ENCODE data around the gene RTN4R.
A peak's percentile ranks its signal among the peaks of the same experiment; 100 is the strongest.

RTN4R gene

GRCh38 chr22:20239676-20240446 is 28.3 kb downstream of the RTN4R start:
- DNase-seq = no peak

DNA sequence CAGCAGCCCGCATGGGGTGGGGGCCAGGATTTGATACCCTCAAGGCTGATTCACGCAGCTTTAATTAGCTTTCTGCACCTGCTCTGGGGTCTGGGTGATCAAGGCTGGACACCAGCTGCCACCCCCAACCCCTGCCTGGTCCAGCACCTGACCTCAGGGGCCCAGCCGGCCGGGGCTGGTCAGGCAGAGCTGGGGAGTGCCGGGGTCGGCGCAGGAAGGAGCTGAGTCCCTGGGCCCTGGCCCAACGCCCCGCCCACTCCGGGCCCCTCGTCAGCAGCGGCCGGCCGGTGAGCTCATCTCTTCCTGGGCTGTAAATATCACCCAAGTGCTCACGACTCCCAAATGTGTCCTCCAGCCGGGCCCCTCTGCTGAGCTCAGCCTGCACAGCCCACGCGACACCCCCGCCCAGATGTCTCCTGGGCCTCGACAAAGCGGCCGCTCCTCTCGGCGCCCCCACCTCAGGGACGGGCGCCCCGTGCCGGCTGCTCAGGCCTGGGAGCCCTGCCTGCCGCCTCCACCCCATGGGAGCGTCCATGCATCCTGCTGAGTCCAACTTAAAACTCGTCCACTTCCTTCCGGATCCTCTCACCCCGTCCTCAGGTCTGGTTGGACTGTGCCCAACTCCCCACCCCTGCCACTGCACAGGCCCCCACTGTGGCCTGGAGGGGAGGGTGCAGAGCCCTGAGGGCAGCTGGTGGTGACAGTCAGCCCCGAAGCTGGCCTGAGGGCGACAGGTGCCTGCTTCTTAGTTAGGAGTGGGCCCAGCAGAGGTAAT is 29.0 kb downstream of the RTN4R start:
- DNase-seq = no peak

DNA sequence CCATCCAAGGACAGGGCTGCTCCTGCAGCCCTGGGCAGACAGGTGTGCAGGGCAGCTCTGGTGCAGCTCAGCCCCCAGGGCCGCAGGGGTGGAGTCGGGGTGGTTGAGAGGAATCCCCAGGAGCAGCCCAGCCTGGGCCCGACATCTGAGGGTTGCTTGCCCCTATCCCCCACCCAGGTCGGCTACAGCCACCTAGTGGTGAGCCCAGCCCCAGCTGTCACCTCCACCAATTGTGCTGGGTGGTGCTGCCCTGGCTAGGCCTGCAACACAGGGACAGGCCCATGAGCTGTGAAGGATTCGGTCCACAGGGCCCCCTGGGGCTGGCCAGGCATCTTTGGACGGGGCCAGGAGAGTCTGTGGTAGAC is 29.6 kb downstream of the RTN4R start:
- DNase-seq = no peak

- DNase-seq = no peak
These were observed 30.4 kb downstream of the RTN4R start for GRCh38 chr22:20237480-20238440.

DNA sequence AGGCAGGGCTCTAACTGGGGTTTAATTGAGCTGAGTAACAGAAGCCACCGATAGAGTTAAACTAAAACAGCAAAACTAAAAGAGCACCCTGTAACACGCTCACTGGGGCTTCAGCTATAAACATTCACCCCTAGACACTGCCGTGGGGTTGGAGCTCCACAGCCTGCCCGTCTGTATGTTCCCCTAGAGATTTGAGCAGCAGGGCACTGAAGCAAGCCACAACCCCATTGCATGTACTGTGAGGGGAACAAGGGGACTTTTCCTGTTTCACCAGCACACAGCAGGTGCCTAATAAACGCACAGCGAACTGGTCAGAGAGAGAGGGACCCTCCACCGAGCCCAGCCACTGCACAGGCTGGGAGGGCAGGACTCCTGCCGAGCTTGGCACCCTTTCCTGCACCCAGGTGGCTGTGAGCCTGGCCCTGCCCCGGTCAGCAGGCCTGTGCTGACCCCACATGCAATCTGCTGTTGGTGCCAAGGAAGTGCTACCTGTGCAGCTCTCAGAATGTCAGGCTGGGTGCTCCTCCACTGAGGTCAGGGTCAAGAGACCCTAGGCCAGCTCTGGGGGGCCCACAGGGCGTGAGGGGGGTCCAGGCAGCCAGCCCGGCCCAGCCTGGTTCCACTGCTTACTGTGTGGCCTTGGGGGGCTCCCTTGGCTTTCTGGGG is 31.9 kb downstream of the RTN4R start:
- no peak for DNase-seq

GRCh38 chr22:20235389-20235991 is 32.6 kb downstream of the RTN4R start:
- DNase-seq = no peak

- no peak for DNase-seq
These were observed 33.2 kb downstream of the RTN4R start for GRCh38 chr22:20234760-20235388.

- DNase-seq = no peak
These were observed 33.8 kb downstream of the RTN4R start for GRCh38 chr22:20234314-20234682.

GRCh38 chr22:20233351-20234313 is 34.5 kb downstream of the RTN4R start:
- DNase-seq = no peak

GRCh38 chr22:20232781-20233180 is 35.3 kb downstream of the RTN4R start:
- no peak for DNase-seq

DNA sequence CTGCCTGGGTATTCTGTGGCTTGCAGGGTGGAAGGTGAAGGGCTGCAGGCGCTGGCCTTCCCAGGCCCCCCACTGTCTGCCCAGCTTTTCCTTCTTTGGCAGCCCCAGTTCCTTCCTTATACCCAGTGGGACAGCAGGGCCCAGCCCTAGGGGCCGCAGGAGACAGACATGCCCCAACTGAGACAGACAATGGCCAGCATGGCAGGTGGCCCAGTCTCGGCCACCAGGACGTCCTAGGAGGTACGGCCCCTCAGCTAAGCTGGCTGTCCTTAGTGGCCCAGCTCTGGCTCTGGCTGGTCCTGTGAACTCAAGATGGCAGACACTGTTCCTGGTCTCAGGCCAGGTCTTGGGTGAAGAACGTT is 35.9 kb downstream of the RTN4R start:
- DNase-seq = no peak

DNA sequence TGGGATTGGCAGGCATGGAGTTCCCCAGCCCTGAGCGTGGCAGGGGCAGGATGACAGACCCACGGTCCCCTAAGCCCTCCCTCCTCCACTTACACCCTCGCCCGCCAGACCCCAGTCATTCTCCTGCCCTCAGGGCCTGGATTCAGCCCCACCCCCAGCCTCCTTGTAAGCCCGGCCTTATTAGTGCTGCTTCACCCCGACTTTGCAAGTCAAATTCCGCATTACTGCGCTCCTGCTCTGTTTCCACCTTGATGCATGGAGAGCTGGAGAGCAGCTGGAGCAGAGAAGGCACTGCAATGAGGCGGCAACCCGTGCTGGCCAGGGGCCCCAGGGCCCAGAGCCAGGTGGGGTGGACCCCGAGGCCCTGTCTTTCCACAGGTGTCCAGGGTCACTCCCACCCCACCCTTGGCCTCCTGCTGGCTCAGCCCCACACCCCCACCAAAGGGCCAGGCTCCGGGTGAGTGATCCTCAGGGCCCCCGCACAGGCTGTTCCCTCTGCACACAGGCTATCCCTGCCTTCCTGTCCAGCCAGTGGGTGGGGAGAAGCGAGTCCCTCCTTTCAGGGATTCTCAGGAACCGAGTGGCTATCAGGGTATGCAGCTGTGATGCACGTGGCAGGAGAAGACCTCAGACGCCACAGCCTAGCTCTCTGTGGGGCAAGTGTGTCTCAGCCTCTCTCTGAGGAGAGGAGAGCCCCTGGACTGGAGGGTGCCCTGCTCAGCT is 36.4 kb downstream of the RTN4R start:
- DNase-seq = no peak

DNA sequence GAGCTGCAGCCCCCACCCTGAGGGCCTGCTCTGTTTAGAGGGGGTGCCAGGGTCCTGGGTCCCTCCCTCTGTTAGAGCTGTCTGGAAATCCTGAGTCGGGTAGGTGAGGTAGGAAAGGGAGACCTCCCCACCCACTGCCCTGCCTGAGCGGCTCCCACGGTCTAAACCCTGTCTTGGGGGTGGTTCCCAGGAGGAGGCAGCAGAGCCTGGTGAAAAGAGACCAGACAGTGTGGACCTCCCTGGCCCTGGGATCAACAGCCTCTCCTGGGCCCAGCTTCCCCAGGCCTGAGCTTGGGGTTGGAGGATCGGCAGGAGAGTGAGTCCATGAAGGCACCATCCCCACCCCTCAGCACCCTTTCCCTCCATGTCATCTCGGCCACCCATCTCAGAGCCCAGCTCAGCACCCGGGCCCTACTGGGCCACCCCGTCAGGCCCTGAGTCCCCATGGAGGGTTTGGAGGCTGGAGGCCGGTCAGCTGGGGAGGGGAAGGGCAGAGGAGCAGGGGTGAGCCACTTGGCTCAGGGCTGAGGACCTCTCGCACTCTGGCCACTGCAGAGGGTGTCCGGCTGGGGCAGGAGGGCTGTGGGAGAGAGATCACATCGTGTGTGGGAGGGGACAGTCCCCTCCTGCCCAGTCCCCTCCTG is 37.2 kb downstream of the RTN4R start:
- no peak for DNase-seq

- DNase-seq = peak; percentile 33
These were observed 38.0 kb downstream of the RTN4R start for GRCh38 chr22:20229916-20230775.

DNA sequence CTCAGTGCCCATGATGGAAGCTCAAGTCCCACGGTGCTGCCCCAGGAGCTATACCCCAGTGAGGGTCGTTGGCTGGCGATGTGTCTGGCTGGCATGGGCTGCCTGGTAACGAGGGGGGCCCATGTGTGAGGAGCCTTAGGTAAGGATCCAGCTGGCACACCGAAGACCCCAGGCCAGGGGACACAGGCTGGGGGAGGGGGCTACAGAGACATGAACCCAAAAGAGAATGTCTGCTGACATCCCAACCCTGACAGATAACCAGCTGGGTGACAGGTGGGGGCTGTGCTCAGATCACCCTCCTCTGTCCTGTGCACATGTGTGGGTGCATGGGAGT is 39.2 kb downstream of the RTN4R start:
- no peak for DNase-seq

DNA sequence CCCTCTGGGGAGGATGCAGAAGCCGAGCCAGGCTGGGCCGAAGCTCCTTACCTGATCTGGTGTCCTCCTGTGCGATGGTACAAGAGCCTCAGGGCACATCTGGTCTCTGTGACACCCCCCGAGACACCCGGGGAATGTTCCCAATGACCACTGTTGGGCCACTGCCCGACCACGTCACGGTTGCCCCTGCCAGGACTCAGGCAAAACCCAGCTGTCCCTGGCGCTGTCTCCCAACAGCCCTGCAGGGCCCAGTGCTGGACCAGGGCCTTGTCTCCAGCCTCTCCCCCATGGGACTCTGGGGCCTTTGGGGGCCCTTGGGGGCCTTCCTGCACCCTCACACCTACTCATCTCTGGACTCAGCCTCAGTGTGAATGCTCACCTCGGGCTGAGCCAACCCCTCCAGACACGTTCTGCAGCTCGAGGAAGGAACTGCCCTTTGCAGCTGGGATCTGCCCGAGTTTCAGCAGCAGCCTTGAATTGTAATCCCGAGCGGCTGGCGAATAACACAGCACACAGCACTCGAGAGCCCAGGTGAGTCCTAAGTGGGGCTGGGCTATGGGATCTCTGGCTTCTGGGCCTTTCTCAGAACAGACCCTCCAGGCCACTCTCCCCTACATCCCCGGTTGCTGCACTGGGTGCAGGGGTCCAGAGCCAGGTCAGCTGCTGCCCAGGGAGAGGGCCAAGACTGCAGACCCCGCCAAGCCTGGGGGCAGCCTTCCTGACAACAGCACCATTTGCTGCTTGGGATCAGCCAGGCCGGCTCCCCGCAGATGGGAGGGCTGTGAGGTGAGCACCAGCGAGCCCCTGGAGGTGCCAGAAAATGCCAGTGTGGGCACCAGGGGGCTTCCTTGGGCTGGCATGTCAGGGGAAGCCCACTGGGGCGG is 39.8 kb downstream of the RTN4R start:
- no peak for DNase-seq

GRCh38 chr22:20227363-20227762 is 40.8 kb downstream of the RTN4R start:
- DNase-seq = no peak
